ENCODE results near the gene LEFTY1.
"Not testable (repeated sequence)": the region's sequence is repeated elsewhere in the genome, so short reads cannot be mapped to it uniquely, and the experiment has no call there.

LEFTY1 gene

DNA sequence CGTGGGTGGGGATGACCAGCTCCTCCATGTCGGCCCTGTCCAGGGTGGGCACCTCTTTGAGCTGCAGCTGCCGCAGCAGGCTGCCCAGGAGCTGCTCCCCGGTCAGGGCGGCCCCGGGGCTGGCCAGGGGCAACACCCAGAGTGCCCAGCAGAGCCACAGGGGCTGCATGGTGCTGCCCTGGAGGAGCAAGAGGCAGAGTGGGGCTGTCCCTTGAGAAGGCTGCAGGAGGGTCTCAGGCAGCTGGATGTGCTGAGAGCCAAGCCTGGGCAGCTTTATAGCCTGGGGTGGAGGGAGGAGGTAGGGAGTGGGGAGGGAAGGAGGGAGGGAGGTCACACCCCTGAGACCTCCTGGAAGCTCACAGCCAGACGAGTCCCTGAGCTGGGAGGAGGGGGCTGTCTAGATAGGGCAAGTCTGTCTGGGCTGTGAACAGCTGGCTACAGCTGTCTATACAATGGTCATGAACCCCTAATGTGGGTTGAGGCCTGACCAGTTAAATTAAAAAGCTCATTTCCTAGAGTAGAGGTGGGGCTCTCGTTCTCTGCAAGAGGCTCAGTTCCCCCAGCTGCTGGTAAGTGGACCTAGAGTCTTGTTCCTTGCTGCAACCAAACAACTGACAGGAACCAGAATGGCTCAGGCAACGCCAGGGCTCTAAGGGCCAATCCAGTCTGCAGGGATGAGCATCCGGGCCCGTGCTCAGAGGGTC, at the start of gene LEFTY1:
LEFTY1 (minus strand) TSS at position 249 of the 704 bp plus-strand sequence; CDS start at position 169, 80 bp downstream.
- no peak for DNase-seq

DNA sequence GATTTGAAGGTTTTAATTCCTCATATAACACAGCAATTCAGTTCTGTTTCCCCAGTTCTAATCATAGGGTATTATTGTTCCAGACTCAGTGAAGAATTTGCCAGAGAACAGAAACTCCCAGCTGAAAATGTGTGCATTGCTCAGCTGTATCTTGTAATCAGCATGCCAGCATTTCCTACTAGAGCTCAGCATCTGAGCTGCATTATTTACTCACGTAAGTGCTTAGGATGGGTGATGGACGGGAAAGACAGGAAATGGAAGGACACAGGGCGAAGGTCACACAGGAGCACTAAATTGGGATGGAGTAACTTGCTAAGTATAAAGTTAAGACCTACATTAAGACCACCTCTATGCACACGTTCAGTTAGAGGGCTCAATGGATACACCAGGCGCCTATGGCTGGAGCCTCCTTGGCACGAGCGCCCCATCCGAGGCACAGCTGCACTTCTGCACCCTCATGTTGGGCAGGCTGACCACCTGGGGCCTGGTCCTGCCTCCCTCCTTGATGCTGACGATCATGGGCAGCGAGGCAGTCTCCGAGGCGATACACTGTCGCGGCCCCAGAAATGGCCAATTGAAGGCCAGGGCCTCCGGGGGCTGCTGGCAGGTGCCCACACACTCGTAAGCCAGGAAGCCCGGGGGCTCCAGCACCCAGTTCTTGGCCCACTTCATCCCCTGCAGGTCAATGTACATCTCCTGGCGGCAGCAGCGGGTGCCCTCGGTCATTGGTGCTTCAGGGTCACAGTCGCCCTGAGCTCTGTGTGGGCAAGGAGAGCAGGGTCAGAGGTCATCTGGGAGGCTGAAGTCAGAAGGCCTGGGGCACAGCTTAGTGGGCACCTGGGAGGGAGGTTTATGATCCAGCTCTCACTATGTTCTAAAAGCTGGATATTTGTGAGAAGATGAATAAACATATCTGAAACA, 48.4 kb upstream of the LEFTY1 start:
- no peak for DNase-seq

- no peak for DNase-seq
Observed at GRCh38 chr1:225936523-225936922, 47.6 kb upstream of the LEFTY1 start.

DNA sequence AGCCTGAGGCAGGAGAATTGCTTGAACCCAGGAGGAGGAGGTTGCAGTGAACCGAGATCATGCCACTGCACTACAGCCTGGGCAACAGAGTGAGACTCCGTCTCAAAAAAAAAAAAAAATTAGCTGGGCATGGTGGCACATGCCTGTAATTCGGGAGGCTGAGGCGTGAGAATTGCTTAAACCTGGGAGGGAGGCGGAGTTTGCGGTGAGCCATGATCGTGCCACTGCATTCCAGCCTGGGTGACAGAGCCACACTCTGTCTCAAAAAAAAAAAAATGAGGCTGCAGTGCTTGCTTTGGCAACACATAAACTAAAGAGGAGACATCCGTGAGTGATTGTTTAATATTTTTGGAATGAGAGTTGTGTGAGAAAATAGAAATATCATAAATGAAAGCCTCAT, 47.1 kb upstream of the LEFTY1 start:
- not testable (repeated sequence) for DNase-seq

- DNase-seq, result no peak
Observed at GRCh38 chr1:225934711-225935110, 45.8 kb upstream of the LEFTY1 start.

- no peak for DNase-seq
Observed at GRCh38 chr1:225933072-225933471, 44.1 kb upstream of the LEFTY1 start.

DNA sequence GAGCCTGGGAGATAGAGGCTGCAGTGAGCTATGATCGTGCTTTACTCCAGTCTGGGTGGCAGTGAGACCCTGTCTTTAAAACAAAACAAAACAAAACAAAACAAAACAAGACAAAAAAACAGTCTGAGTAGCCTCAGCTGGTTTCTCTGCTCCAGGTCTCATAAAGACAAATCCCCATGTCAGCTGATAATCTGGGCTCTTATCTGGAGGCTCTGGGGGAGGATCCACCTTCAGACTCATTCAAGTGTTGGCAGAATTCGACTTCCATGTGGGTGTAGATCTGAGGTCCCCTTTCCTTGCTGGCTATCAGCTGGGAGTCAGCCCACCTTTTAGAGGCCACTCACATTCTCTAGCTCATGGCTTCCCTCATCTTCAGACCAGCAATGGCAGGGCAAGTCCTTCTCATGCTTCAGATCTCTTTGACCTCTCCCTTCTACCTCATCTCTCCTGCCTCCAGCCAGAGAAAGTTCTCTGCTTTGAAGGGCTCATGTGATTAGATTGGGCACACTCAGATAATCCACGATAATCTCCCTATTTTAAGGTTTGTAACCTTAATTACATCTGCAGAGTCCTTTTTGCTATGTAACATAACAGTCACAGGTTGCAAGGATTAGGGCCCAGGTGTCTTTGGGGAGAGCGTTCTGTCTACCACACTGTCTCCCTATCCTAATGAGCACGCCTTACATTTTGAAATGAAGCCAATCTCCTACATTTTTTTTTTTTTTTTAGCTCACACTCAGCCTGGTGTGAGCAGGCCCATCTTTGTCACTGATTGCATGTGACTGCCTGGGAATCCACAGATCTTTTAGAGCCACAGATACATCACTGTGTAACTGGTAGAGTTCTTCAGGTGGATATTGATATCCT, 42.6 kb upstream of the LEFTY1 start:
- no peak for DNase-seq

DNA sequence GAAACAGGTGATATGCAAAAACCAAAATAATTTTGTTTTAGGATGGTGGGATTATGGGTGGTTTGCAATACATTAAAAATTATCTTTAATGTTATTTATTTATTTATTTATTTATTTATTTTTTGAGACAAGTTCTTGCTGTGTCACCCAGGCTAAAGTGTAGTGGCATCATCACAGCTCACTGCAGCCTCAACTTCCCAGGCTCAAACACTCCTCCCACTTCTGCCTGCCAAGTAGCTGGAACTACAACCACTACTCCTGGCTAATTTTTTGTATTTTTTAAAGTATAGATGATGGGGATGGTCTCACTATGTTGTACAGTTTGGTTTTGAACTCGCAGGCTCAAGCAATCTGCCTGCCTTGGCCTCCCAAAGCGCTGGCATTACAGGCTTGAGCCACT, 41.6 kb upstream of the LEFTY1 start:
- no peak for DNase-seq

GRCh38 chr1:225929462-225929861, 40.5 kb upstream of the LEFTY1 start:
- DNase-seq, result not testable (repeated sequence)

DNA sequence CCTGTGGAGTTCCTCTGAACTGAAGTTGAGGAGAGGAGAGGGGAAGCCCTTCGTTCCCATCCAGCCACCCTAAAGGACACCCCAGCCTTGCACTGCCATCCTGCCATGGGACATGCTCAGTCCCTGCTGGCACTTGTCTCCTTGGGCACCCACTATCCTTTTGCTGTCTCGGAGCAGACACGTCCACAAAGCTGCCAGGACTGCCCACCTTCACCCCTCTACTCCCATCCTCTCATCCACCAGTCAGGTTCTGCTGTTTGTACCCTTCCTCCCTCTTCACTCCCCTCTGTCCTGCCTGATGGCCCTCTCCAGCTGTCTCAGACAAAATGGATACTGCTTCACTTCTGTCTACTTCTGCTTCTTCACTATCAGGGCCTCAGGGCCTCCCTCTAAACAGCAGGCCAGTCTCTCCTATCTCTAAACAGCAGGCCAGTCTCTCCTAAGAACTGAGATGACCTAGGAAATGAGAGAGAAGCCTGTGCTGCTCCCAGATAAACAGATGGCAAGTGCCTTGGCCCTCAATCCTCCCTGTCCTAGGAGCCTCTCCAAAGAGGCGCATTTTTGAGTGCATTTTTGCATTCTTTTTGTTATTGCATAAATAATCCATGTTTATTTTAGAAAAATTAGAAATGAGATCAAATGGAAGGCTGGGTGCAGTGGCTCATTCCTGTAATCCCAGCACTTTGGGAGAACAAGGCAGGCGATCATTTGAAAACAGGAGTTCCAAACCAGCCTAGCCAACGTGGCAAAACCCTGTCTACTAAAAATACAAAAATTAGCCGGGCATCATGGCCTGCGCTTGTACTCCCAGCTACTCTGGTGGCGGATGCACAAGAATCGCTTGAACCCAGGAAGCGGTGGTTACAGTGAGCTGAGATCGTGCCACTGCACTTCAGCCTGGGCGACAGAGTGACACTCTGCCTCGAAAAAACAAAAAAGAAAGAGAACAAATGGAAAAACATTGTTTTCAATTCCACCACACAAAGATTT, 39.5 kb upstream of the LEFTY1 start:
- no peak for DNase-seq

DNA sequence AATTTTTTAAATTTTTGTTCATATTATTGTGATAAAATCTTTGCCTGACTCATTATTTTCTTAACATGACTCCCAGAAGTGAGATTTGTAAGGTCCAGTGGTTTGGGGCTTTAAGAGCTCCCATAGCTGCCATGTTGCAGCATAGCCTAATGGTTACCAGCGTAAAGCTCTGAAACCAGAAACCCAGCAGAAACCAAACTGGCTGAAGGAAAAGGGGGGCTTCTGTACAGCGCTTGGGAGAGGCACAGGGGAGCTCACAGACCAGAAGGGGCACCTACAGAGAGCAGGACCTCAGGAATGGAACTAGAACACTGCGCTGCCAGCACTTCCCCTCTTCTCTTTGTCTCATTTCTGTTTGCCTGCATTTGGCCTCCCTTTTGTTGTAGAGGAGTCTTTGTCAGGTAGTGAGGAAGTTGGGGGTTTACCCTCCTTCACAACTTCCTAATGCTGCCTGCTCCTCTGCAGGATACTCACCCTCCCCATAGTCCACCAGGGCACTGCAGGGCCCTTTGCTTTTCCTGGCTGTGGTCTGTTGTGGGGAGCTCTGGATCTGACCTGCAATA, 37.7 kb upstream of the LEFTY1 start:
- DNase-seq, result no peak

DNA sequence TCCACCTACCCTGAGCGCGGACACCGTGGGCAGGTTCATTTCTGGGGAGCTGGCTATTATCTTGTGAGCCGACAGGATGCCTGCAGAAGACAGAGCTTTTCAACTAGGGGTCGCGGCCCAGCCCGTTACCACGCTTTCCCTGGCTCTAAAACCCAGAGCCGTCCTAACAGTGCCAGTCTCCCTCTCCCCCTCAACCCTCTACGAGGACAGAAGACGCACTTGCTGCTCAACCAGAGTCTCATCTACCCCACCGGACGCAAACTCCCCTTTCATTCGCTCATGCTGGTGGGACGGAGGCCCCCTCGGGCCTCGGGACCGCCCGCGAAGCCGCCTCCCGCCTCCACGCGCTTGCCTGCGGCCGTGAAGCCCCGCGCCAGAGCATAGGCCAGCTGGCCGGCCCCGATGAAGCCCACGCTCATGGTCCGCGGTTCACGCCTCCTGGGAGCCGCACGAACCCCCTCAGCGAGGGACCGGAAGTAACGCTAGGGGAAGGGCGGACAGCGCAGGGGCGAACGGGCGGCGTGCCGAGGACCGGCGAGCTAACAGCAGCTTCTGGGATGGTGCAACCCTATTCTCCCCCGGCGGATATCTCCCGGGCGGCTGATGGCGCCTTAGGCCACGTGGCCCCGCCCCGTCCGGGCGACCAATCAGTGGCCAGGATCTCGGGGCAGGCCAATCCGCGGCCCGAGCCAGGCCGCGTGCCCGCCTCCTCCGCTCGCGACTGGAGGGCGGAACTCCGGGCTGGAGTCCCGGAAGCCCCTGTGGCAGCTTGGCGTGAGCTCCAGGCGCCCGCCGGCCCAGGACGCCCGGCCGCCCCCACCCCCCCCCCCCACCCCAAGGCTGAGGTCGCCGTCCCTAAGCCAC, 35.0 kb upstream of the LEFTY1 start, which contains the start of gene PYCR2:
PYCR2 (minus strand) TSS at position 559 of the 864 bp plus-strand sequence; CDS start at position 419, 140 bp downstream.
- peak; percentile 94 to 97 for DNase-seq

GRCh38 chr1:225923381-225923691, 34.4 kb upstream of the LEFTY1 start:
- no peak for DNase-seq

- no peak for DNase-seq
Observed at GRCh38 chr1:225921734-225922709, 33.1 kb upstream of the LEFTY1 start.

DNA sequence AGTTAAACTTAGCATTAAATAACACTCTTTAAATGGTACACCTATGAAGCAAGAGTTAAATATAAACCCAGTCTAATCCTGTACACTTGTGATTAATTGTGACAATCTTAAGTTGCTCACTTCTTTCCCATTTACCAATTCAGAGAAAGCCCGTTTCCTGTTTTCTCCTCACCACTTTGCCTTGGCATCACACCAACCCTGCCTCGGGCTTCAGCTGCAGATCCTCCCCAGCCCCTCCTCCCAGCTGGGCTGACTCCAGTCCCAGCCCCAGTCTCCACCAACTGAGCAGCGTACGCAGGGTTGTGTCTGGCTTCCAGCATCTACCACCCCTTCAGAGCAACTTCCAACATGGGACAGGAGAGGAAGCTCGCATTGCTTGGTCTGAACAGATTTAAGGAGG, 31.0 kb upstream of the LEFTY1 start:
- peak in 1 of 2 experiments; percentile 49 for DNase-seq

GRCh38 chr1:225918280-225918679, 29.3 kb upstream of the LEFTY1 start:
- DNase-seq, result no peak

- DNase-seq, result no peak
Observed at GRCh38 chr1:225917536-225917935, 28.6 kb upstream of the LEFTY1 start.

GRCh38 chr1:225917101-225917500, 28.2 kb upstream of the LEFTY1 start:
- DNase-seq, result no peak

DNA sequence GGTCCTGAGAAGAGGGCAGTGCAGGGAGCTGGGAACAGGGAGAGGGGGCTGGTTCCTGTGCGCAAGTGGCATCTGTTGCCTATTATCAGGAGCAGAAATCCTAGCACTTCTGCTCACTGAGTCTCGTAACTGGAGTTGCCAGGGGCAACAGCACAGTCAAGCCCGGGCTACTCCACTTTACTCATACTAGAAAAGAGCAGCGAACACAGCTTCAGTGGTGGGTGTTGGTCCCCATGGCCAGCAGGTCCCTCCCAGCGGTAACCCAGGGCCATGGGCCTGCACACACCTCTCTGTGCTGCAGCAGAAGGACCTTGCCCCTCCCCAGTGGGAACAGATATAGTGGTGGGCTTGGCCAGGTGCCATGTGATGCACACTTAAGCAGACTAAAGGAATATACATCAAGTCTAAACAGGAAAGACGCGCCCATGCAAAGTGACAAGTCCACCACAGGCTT, 26.6 kb upstream of the LEFTY1 start:
- no peak for DNase-seq
